Transverse colon (tissue), 4 donors: Measurements from ENCODE around the gene DAND5.

Experiments
- CTCF ChIP-seq, 5 experiments: fragments of 200-600 bp in 3 of 5; fragments of 450-650 bp in 2 of 5; sonication (generic) in 3 of 5; IDR thresholded peaks; 1 replicate in 2 of 5; 2 replicates in 3 of 5; pipeline ENCODE4 v1.5.1; 2016 to 2017; ENCODE audit warnings: antibody characterized with exemption in 5 of 5, inconsistent platforms in 3 of 5, mild to moderate bottlenecking in 2 of 5, moderate library complexity in 1 of 5
- EP300 ChIP-seq: sonication (generic); formaldehyde crosslinking; IDR thresholded peaks from one replicate; pipeline ENCODE4 v1.6.1; 2017; ENCODE audit warnings: antibody characterized with exemption, low read depth
- POLR2A ChIP-seq: fragments of 450-650 bp; IDR thresholded peaks from one replicate; pipeline ENCODE4 v1.6.1; 2016; ENCODE audit warnings: antibody characterized with exemption, mild to moderate bottlenecking, moderate library complexity
- POLR2AphosphoS5 ChIP-seq, 3 donors: sonication (generic); formaldehyde crosslinking; IDR thresholded peaks; one replicate each; pipeline ENCODE4 v1.6.1; 2016; ENCODE audit warnings: antibody characterized with exemption in 3 of 3

DNA sequence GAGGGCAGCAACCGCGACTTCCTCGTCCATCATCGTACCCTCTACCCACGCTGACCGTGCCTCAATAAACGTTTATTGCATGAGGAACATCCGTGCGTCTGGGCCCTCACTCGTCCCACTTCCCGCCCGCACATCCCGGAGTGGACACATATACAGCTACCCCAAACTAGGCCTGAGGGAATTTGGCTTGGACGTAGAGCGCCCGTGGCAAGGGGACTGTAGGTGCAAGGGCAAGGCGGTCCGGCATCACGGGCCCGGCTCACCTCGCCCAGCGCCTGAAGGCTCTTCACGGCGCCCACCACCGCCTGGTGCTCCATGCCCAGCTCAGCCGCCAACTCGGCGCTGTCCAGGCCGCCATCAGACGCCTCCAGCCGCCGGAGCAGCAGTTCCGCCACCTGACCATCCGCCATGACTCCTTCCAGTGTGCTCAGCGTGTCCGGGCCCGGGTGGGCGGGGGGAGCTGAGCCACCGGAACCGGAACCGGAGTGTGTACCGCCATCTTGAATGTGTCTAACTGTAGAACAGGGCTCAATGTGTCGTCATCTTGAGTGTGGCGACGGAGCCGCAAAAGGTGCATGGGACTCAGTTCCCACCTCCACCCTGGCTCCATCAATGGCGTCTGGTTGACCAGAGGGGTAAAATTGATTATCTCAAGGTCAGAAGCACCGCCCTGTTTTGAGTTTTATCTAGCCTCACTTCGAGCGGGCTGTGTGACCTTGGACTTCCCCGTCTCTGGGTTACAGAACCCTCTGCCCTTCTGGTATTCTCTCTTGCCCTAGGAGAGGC, 35.9 kb upstream of the DAND5 start, which contains the start of gene FARSA:
- TF ChIP-seq CTCF (IDR thresholded peaks at IDR 0.05): no peak
- TF ChIP-seq POLR2A: peak; percentile 77
- no peak for TF ChIP-seq EP300
- peak; percentile 86 to 98 (median 97) for TF ChIP-seq POLR2AphosphoS5 (IDR thresholded peaks at IDR 0.05)
